ENCODE measurements around the gene CXCL5. TPM values are rescaled to one million over a fixed set of nuclear protein-coding genes. Genes with fewer than 3 reads are reported as not detected.
A peak's percentile ranks its signal among the peaks of the same experiment; 100 is the strongest.
"Not testable (repeated sequence)": the region's sequence is repeated elsewhere in the genome, so short reads cannot be mapped to it uniquely, and the experiment has no call there.

The CXCL5 gene
- total RNA-seq, 1 experiment from 2014 or later = 0.51 TPM

GRCh38 chr4:73964862-73965611, 33.4 kb downstream of the CXCL5 start:
- H3K9me3 Mint-ChIP-seq (ENCODE audit: unreplicated experiment) = peaks cover 7% of the 10 kb centered on the region
- intact Hi-C loops (cut with micrococcal nuclease) = no loop called here

GRCh38 chr4:73962724-73963123, 35.8 kb downstream of the CXCL5 start:
- no peaks in the 10 kb centered on the region for H3K4me1 Mint-ChIP-seq (ENCODE audit: insufficient read depth, unreplicated experiment)
- TF ChIP-seq CTCF (IDR thresholded peaks at IDR 0.05; ENCODE audit: unreplicated experiment) = no peak
- no peaks in the 10 kb centered on the region for H3K36me3 Mint-ChIP-seq (ENCODE audit: insufficient read depth, unreplicated experiment)
- H3K27ac Mint-ChIP-seq (ENCODE audit: low read depth, unreplicated experiment) = no peak overlapping the region
- intact Hi-C loops (cut with micrococcal nuclease) = no loop called here
- H3K27me3 Mint-ChIP-seq (ENCODE audit: insufficient read depth, unreplicated experiment) = no peaks in the 10 kb centered on the region
- BruUV-seq (replicated peaks) = no TSS peak
- no peak overlapping the region for H3K4me3 Mint-ChIP-seq (ENCODE audit: unreplicated experiment)
- ChIA-PET CTCF (no interaction called here), POLR2A (no interaction called here)
- DNase-seq (ENCODE audit: unreplicated experiment) = no peak
- peaks cover 6% of the 10 kb centered on the region for H3K9me3 Mint-ChIP-seq (ENCODE audit: unreplicated experiment)

More at GRCh38 chr4:73964862-73965611, 33.4 kb downstream of the CXCL5 start:
- CTCF ChIA-PET = interaction anchor here (0.7 kb wide), 1 partner anchor 54 kb away, joined by 3 read pairs; no protein-coding TSS in a partner anchor
- H3K4me3 Mint-ChIP-seq (ENCODE audit: unreplicated experiment) = no peak overlapping the region
- H3K36me3 Mint-ChIP-seq (ENCODE audit: insufficient read depth, unreplicated experiment) = no peaks in the 10 kb centered on the region
- POLR2A ChIA-PET = interaction anchor here (0.7 kb wide), 1 partner anchor 110 kb away, joined by 3 read pairs; no protein-coding TSS in a partner anchor
- no peak for TF ChIP-seq CTCF (IDR thresholded peaks at IDR 0.05; ENCODE audit: unreplicated experiment)
- H3K27me3 Mint-ChIP-seq (ENCODE audit: insufficient read depth, unreplicated experiment) = no peaks in the 10 kb centered on the region
- no peaks in the 10 kb centered on the region for H3K4me1 Mint-ChIP-seq (ENCODE audit: insufficient read depth, unreplicated experiment)
- peak; percentile 3 for DNase-seq (ENCODE audit: unreplicated experiment)
- BruUV-seq (replicated peaks) = no TSS peak
- no peak overlapping the region for H3K27ac Mint-ChIP-seq (ENCODE audit: low read depth, unreplicated experiment)

- H3K27me3 Mint-ChIP-seq (ENCODE audit: insufficient read depth, unreplicated experiment); CTCF ChIA-PET; H3K4me1 Mint-ChIP-seq (ENCODE audit: insufficient read depth, unreplicated experiment); DNase-seq (ENCODE audit: unreplicated experiment); POLR2A ChIA-PET; H3K36me3 Mint-ChIP-seq (ENCODE audit: insufficient read depth, unreplicated experiment); intact Hi-C loops (cut with micrococcal nuclease); BruUV-seq (replicated peaks); H3K4me3 Mint-ChIP-seq (ENCODE audit: unreplicated experiment); H3K27ac Mint-ChIP-seq (ENCODE audit: low read depth, unreplicated experiment): not testable (repeated sequence)
- peaks cover 13% of the 10 kb centered on the region for H3K9me3 Mint-ChIP-seq (ENCODE audit: unreplicated experiment)
These were observed 39.4 kb downstream of the CXCL5 start for GRCh38 chr4:73959041-73959440.

- no peak for TF ChIP-seq CTCF (IDR thresholded peaks at IDR 0.05; ENCODE audit: unreplicated experiment)
- Mint-ChIP-seq H3K27me3 (ENCODE audit: insufficient read depth, unreplicated experiment) (no peaks in the 10 kb centered on the region), H3K4me1 (ENCODE audit: insufficient read depth, unreplicated experiment) (no peaks in the 10 kb centered on the region), H3K36me3 (ENCODE audit: insufficient read depth, unreplicated experiment) (no peaks in the 10 kb centered on the region), H3K4me3 (ENCODE audit: unreplicated experiment) (no peak overlapping the region), H3K27ac (ENCODE audit: low read depth, unreplicated experiment) (no peak overlapping the region), H3K9me3 (ENCODE audit: unreplicated experiment) (peaks cover 7% of the 10 kb centered on the region)
- DNase-seq (ENCODE audit: unreplicated experiment) = no peak
- BruUV-seq (replicated peaks) = no TSS peak
- intact Hi-C loops (cut with micrococcal nuclease) = no loop called here
- POLR2A ChIA-PET = no interaction called here
- CTCF ChIA-PET = no interaction called here
These were observed 46.1 kb downstream of the CXCL5 start for GRCh38 chr4:73952352-73952751.

GRCh38 chr4:73950376-73950920, 48.0 kb downstream of the CXCL5 start:
- POLR2A ChIA-PET; H3K36me3 Mint-ChIP-seq (ENCODE audit: insufficient read depth, unreplicated experiment); BruUV-seq (replicated peaks); H3K4me3 Mint-ChIP-seq (ENCODE audit: unreplicated experiment); intact Hi-C loops (cut with micrococcal nuclease); H3K27ac Mint-ChIP-seq (ENCODE audit: low read depth, unreplicated experiment); H3K27me3 Mint-ChIP-seq (ENCODE audit: insufficient read depth, unreplicated experiment); H3K4me1 Mint-ChIP-seq (ENCODE audit: insufficient read depth, unreplicated experiment); H3K9me3 Mint-ChIP-seq (ENCODE audit: unreplicated experiment); DNase-seq (ENCODE audit: unreplicated experiment): not testable (repeated sequence)
- CTCF ChIA-PET = interaction anchor here (0.6 kb wide), 1 partner anchor 297 kb away, joined by 6 read pairs; no protein-coding TSS in a partner anchor
